HG03575 (cell line): ENCODE measurements around the gene RABAC1.
"Not testable (repeated sequence)": the region's sequence is repeated elsewhere in the genome, so short reads cannot be mapped to it uniquely, and the experiment has no call there.

ENCODE experiments used
- ATAC-seq: cut with Tn5 transposase; IDR thresholded peaks from one replicate; pipeline ENCODE4 v1.9.1; 2021; ENCODE audit not compliant: unreplicated experiment, insufficient number of reproducible peaks, low FRiP score; ENCODE audit errors: extremely low read depth

Gene RABAC1, protein sequence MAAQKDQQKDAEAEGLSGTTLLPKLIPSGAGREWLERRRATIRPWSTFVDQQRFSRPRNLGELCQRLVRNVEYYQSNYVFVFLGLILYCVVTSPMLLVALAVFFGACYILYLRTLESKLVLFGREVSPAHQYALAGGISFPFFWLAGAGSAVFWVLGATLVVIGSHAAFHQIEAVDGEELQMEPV

GRCh38 chr19:41959056-41960053 lies at the start of gene RABAC1:
Gene RABAC1, minus strand, starts transcription at chr19:41959321. Its CDS starts 29 bp downstream, at chr19:41959292.
- ATAC-seq = no peak

GRCh38 chr19:42006569-42006968 lies 47.4 kb upstream of the RABAC1 start:
- no peak for ATAC-seq

DNA sequence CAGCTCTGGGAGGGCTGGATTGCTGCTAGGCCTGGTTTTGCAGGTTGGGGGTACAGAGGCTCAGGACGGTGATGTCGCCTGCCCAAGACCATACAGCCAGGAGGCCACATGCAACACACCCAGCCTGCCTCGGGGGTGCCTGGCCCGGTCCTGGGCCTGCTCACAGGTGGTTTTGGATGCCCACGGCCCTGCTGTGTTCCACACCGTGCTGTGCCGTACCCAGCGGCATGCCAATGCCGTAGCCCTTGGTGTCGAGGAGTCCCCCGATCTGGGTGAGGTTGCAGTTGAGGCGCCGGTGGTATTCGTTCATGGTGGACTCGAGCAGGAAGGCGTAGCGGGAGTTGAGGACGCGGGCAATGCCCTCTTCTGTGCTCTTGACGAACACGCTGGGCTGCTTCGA lies 46.4 kb upstream of the RABAC1 start:
- ATAC-seq = no peak

DNA sequence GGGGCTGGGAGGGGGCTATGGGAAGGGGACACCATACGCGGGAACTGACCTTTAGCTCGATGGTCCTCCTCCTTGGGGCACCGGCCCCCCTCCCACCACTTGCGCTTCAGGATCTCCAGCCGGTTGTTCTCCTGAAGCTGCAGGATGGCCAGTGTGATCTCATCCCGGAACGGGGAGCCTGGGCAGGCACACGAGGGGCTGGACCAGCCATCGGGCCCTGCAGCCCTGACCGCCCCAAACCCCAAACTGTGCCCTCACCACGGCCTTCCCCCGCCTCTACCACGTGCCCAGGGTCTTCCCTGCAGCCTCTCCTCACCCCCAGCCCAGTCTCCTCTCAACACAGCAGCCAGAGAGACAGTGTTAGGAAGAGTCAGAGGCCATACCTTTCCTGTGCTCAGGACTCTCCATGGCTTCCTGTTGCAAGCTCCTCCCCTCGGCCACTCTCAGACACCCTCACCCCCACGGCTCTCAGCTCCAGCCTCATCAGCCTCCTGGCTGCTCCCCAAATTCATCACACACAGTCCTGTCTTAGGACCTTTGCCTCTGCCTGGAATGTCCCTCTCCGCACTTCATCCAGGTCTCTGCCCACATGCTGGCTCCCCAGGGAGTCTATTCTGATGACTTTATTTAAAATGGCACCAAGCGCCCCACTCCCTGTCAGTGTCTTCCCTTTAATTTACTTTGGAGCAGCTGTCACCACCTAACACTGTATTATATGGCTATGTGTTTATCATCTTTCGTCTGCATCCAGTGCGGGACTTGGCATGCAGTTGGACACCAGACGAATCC lies 44.6 kb upstream of the RABAC1 start:
- ATAC-seq = no peak

GRCh38 chr19:41999878-42000208 lies 40.7 kb upstream of the RABAC1 start:
- ATAC-seq = no peak

- no peak for ATAC-seq
Observed at GRCh38 chr19:41999071-41999877, 40.2 kb upstream of the RABAC1 start.

- ATAC-seq = no peak
Observed at GRCh38 chr19:41998246-41999020, 39.3 kb upstream of the RABAC1 start.

GRCh38 chr19:41997851-41998229 lies 38.7 kb upstream of the RABAC1 start:
- no peak for ATAC-seq

- ATAC-seq = no peak
Observed at GRCh38 chr19:41997121-41997850, 38.2 kb upstream of the RABAC1 start.

GRCh38 chr19:41995959-41996797 lies 37.1 kb upstream of the RABAC1 start:
- no peak for ATAC-seq

- no peak for ATAC-seq
Observed at GRCh38 chr19:41994994-41995958, 36.2 kb upstream of the RABAC1 start.

DNA sequence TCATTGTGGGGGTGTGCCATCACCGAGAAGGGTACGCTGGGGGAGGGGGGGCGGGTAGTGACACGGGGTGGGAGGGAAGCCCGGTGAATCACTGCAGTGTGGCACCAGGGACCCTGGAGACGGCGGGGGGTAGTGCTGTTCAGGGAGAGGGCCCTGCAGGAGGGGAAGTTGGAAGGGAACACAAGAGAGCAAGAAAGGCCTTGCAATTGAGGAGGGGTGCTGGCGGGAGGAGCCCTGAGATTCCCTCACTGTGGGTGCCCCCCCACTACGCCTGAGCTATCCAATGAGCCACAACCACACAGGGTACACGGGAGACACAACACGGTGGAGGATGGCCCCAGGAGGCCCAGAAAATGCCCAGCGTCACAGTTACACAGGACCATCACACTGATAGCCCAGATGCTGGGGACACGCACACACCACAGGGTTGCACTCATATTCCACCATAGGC lies 35.4 kb upstream of the RABAC1 start:
- ATAC-seq = no peak

DNA sequence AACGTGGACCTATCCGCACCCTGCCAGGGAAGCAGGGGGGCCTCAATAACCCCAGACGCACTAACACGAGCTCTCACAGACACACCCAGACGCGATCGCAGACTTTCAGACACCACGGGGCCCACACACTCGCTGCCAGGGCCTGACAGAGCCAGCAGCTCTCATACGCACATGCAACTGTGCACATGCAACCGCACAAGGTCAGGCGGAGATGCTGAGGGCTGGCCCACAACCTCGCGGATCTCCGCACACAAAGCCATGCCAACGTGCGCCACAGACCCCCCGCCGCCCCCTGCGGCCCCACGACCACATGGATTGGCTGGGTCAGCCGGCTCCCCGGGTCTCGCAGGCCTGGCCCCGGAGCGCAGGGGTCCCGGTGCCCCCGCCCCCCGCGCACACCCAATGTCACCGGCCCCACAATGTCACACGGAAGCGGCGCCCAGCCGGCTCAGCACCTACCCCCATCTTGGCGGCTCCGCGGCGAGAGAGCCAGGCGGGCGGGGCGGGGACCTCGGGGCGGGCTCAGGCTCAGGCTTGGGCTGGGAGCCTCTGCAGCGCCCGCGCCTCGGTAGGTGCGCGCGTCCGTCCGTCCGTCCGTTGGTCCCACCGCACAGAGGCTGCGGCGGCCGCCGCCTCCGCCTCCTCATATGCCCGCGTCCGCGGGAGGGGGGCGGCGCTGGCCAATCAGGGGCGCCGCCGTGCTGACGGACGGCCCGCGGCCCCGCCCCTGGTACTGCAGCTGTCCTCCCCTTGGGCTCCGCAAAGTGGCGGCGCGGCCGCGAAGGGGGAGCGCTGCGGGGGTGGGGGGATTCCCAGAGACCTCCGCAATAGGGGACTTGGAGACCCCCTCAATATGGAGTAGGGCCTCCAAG lies 34.7 kb upstream of the RABAC1 start, which contains the start of gene ATP1A3:
TSS of gene ATP1A3 (minus strand) at position 619 of the 872 bp plus-strand sequence. CDS start at position 465, 154 bp downstream.
- no peak for ATAC-seq

- not testable (repeated sequence) for ATAC-seq
Observed at GRCh38 chr19:41991925-41992569, 32.9 kb upstream of the RABAC1 start.
